Stimulated activated CD4-positive, alpha-beta T cell treated with anti-CD3 and anti-CD28 coated beads, Interleukin-1b, Interleukin-23, amount 100 ng/mL, for 24 hours (primary cell): ENCODE results near the gene CETN2.
"Not testable (repeated sequence)": the region's sequence is repeated elsewhere in the genome, so short reads cannot be mapped to it uniquely, and the experiment has no call there.

Experiments
- DNase-seq, 4 experiments: peaks; one replicate each; pipeline ENCODE4 v3.0.0-alpha.2; 2020; ENCODE audit warnings: low read depth in 4 of 4, low spot score in 1 of 4

Gene CETN2

GRCh38 chrX:152830312-152831305 lies at the start of gene CETN2, which contains the start of gene NSDHL:
CETN2 (minus strand) TSS chrX:152830757; CDS start chrX:152830710, 47 bp downstream.
NSDHL (plus strand) TSS chrX:152831063; CDS start chrX:152846325, 15,262 bp downstream.
- peak; percentile 70 to 87 (median 80) for DNase-seq

- no peak for DNase-seq
These were observed 48.6 kb upstream of the CETN2 start for GRCh38 chrX:152878976-152879755.

GRCh38 chrX:152876931-152877840 lies 46.6 kb upstream of the CETN2 start:
- no peak for DNase-seq

GRCh38 chrX:152873361-152873760 lies 42.8 kb upstream of the CETN2 start:
- no peak for DNase-seq

- DNase-seq = no peak
These were observed 42.0 kb upstream of the CETN2 start for GRCh38 chrX:152872522-152872921.

- no peak for DNase-seq
These were observed 40.7 kb upstream of the CETN2 start for GRCh38 chrX:152871260-152871659.

- DNase-seq = no peak
These were observed 39.4 kb upstream of the CETN2 start for GRCh38 chrX:152869972-152870371.

GRCh38 chrX:152866386-152866785 lies 35.8 kb upstream of the CETN2 start:
- DNase-seq = no peak

GRCh38 chrX:152865232-152865920 lies 34.8 kb upstream of the CETN2 start:
- no peak for DNase-seq

GRCh38 chrX:152861826-152862225 lies 31.3 kb upstream of the CETN2 start:
- DNase-seq = no peak

- no peak for DNase-seq
These were observed 30.6 kb upstream of the CETN2 start for GRCh38 chrX:152861116-152861515.

GRCh38 chrX:152853986-152854385 lies 23.4 kb upstream of the CETN2 start:
- no peak for DNase-seq

GRCh38 chrX:152850465-152850864 lies 19.9 kb upstream of the CETN2 start:
- no peak for DNase-seq

GRCh38 chrX:152847281-152847680 lies 16.7 kb upstream of the CETN2 start:
- no peak for DNase-seq

GRCh38 chrX:152845618-152846240 lies 15.2 kb upstream of the CETN2 start:
- DNase-seq = no peak

- no peak for DNase-seq
These were observed 13.7 kb upstream of the CETN2 start for GRCh38 chrX:152844256-152844655.

GRCh38 chrX:152843852-152844251 lies 13.3 kb upstream of the CETN2 start:
- no peak for DNase-seq

- no peak for DNase-seq
These were observed 12.3 kb upstream of the CETN2 start for GRCh38 chrX:152842772-152843338.

- not testable (repeated sequence) for DNase-seq
These were observed 4.9 kb upstream of the CETN2 start for GRCh38 chrX:152835470-152835869.
